GM19452 (cell line): Measurements from ENCODE around the gene SLC25A13.

Source experiments
- ATAC-seq: cut with Tn5 transposase; IDR thresholded peaks from one replicate; pipeline ENCODE4 v1.9.1; 2021; ENCODE audit not compliant: unreplicated experiment

SLC25A13 gene

GRCh38 chr7:96212474-96212873 is 109.4 kb downstream of the SLC25A13 start:
- no peak for ATAC-seq

- ATAC-seq: no peak
These were observed 109.9 kb downstream of the SLC25A13 start for GRCh38 chr7:96211954-96212353.

- ATAC-seq: no peak
These were observed 116.2 kb downstream of the SLC25A13 start for GRCh38 chr7:96205665-96206064.

GRCh38 chr7:96204601-96205000 is 117.3 kb downstream of the SLC25A13 start:
- no peak for ATAC-seq

GRCh38 chr7:96203786-96204185 is 118.1 kb downstream of the SLC25A13 start:
- ATAC-seq: no peak

GRCh38 chr7:96202102-96202501 is 119.8 kb downstream of the SLC25A13 start:
- no peak for ATAC-seq

GRCh38 chr7:96200740-96201139 is 121.2 kb downstream of the SLC25A13 start:
- no peak for ATAC-seq

GRCh38 chr7:96199421-96199820 is 122.5 kb downstream of the SLC25A13 start:
- no peak for ATAC-seq

- ATAC-seq: no peak
These were observed 123.8 kb downstream of the SLC25A13 start for GRCh38 chr7:96198047-96198636.

GRCh38 chr7:96196676-96197075 is 125.2 kb downstream of the SLC25A13 start:
- ATAC-seq: no peak

- no peak for ATAC-seq
These were observed 132.6 kb downstream of the SLC25A13 start for GRCh38 chr7:96189129-96189820.

- no peak for ATAC-seq
These were observed 133.3 kb downstream of the SLC25A13 start for GRCh38 chr7:96188591-96188991.

GRCh38 chr7:96188174-96188581 is 133.7 kb downstream of the SLC25A13 start:
- ATAC-seq: no peak

GRCh38 chr7:96187735-96188134 is 134.2 kb downstream of the SLC25A13 start:
- ATAC-seq: no peak

GRCh38 chr7:96184783-96185182 is 137.1 kb downstream of the SLC25A13 start:
- ATAC-seq: no peak

- ATAC-seq: no peak
These were observed 138.7 kb downstream of the SLC25A13 start for GRCh38 chr7:96183163-96183670.

- ATAC-seq: no peak
These were observed 139.3 kb downstream of the SLC25A13 start for GRCh38 chr7:96182424-96183158.

GRCh38 chr7:96181174-96181573 is 140.7 kb downstream of the SLC25A13 start:
- no peak for ATAC-seq

- no peak for ATAC-seq
These were observed 142.1 kb downstream of the SLC25A13 start for GRCh38 chr7:96179837-96180236.

GRCh38 chr7:96179341-96179740 is 142.6 kb downstream of the SLC25A13 start:
- no peak for ATAC-seq

GRCh38 chr7:96178581-96178980 is 143.3 kb downstream of the SLC25A13 start:
- no peak for ATAC-seq

- no peak for ATAC-seq
These were observed 144.5 kb downstream of the SLC25A13 start for GRCh38 chr7:96177353-96177752.
